K562 (cell line): Measurements from ENCODE around the gene DPH1. TPM values are rescaled to one million over a fixed set of nuclear protein-coding genes. Genes with fewer than 3 reads are reported as not detected.

Experiments used
- ARID3A ChIP-seq: IDR thresholded peaks from 2 replicates; pipeline ENCODE4 v1.6.1; 2012; ENCODE audit warnings: low read depth, low read length, improper control_type of control experiment, borderline replicate concordance
- CBX2 ChIP-seq: fragments of 200-600 bp; sonication (generic); IDR thresholded peaks from one replicate; pipeline ENCODE4 v1.6.1; 2012; ENCODE audit warnings: mild to moderate bottlenecking, low read length, inconsistent platforms; ENCODE audit not compliant: insufficient read depth, poor library complexity, severe bottlenecking
- CBX5 ChIP-seq: IDR thresholded peaks from 2 replicates; pipeline ENCODE4 v1.6.1; 2014; ENCODE audit warnings: low read depth, borderline replicate concordance
- E2F6 ChIP-seq, 2 experiments: IDR thresholded peaks; 2 replicates each; pipeline ENCODE4 v1.6.1; 2011; ENCODE audit warnings: borderline replicate concordance in 1 of 2, control low read depth in 1 of 2, low read depth in 1 of 2, low read length in 1 of 2, mild to moderate bottlenecking in 1 of 2, mixed read lengths in 1 of 2, moderate library complexity in 1 of 2; ENCODE audit not compliant: insufficient read depth in 1 of 2, insufficient read length in 1 of 2, poor library complexity in 1 of 2, severe bottlenecking in 1 of 2; ENCODE audit errors: extremely low read depth in 1 of 2
- HDAC1 ChIP-seq, 2 experiments: fragments of 450-650 bp; IDR thresholded peaks; 2 replicates each; pipeline ENCODE4 v1.6.1; 2016 to 2017; ENCODE audit warnings: inconsistent platforms in 1 of 2, mild to moderate bottlenecking in 1 of 2, moderate library complexity in 1 of 2
- HNRNPLL ChIP-seq: fragments of 200-400 bp; formaldehyde crosslinking; IDR thresholded peaks from 2 replicates; pipeline ENCODE4 v1.6.1; 2017; ENCODE audit warnings: low read length, low read depth, mild to moderate bottlenecking; ENCODE audit not compliant: poor library complexity, severe bottlenecking
- MYBL2 ChIP-seq, 2 experiments: fragments of 450-650 bp in 1 of 2; sonication (generic) in 1 of 2; formaldehyde crosslinking in 1 of 2; IDR thresholded peaks; 2 replicates each; pipeline versions ENCODE4 v1.6.1 to v1.8.1; 2017 to 2022; ENCODE audit warnings: borderline replicate concordance in 1 of 2, inconsistent platforms in 1 of 2, low read depth in 1 of 2, mild to moderate bottlenecking in 1 of 2, missing genetic modification reagents in 1 of 2, moderate library complexity in 1 of 2
- MYNN ChIP-seq, 2 experiments: sonication (generic); formaldehyde crosslinking in 1 of 2; IDR thresholded peaks; 2 replicates each; pipeline versions ENCODE4 v1.5.0 to v1.6.1; 2016 to 2020; ENCODE audit warnings: antibody characterized with exemption in 1 of 2, missing genetic modification reagents in 1 of 2
- NFIC ChIP-seq: fragments of 450-650 bp; IDR thresholded peaks from 2 replicates; pipeline ENCODE4 v1.6.1; 2017; ENCODE audit warnings: mild to moderate bottlenecking, inconsistent platforms
- NR4A1 ChIP-seq, 2 experiments: fragments of 250-450 bp in 1 of 2; fragments of 450-650 bp in 1 of 2; sonication (Bioruptor Pico) in 1 of 2; IDR thresholded peaks; 2 replicates each; pipeline versions ENCODE4 v1.4.0 to v1.6.1; 2016 to 2020; ENCODE audit warnings: mild to moderate bottlenecking in 2 of 2, missing compliant biosample characterization in 1 of 2, missing genetic modification characterization in 1 of 2, moderate library complexity in 1 of 2
- NRF1 ChIP-seq, 2 experiments: fragments of 450-650 bp; IDR thresholded peaks in 1 of 2; conservative IDR thresholded peaks in 1 of 2; 2 replicates each; pipeline ENCODE4 v1.6.1; 2014; ENCODE audit warnings: mild to moderate bottlenecking in 2 of 2
- NUFIP1 ChIP-seq: fragments of 450-650 bp; IDR thresholded peaks from 2 replicates; pipeline ENCODE4 v1.6.1; 2018; ENCODE audit not compliant: partially characterized antibody
- RBFOX2 ChIP-seq: fragments of 200-400 bp; formaldehyde crosslinking; IDR thresholded peaks from 2 replicates; pipeline ENCODE4 v1.6.1; 2017; ENCODE audit warnings: low read depth, mild to moderate bottlenecking, low read length, moderate library complexity
- STAG1 ChIP-seq: sonication (generic); formaldehyde crosslinking; IDR thresholded peaks from 2 replicates; pipeline ENCODE4 v1.5.0; 2020; ENCODE audit warnings: missing genetic modification reagents, borderline replicate concordance
- TEAD1 ChIP-seq, 2 experiments: fragments of 450-650 bp in 1 of 2; sonication (generic) in 1 of 2; formaldehyde crosslinking; IDR thresholded peaks; 2 replicates each; pipeline versions ENCODE4 v1.4.0 to v1.8.0; 2020 to 2022; ENCODE audit warnings: mild to moderate bottlenecking in 2 of 2, missing genetic modification reagents in 1 of 2
- YY1 ChIP-seq, 3 experiments: IDR thresholded peaks; 2 replicates each; pipeline ENCODE4 v1.6.1; 2011; ENCODE audit warnings: low read length in 2 of 3, mild to moderate bottlenecking in 2 of 3, moderate library complexity in 2 of 3, borderline replicate concordance in 1 of 3, control low read depth in 1 of 3, low read depth in 1 of 3; ENCODE audit not compliant: insufficient read depth in 3 of 3, insufficient replicate concordance in 2 of 3, control insufficient read depth in 1 of 3, insufficient read length in 1 of 3; ENCODE audit errors: extremely low read depth in 1 of 3
- ZNF124 ChIP-seq: sonication (generic); formaldehyde crosslinking; IDR thresholded peaks from 2 replicates; pipeline ENCODE4 v1.8.1; 2022; ENCODE audit warnings: missing genetic modification reagents
- ZNF41 ChIP-seq: fragments of 250-450 bp; sonication (Bioruptor Pico); conservative IDR thresholded peaks from 2 replicates; pipeline ENCODE4 v1.4.0; 2020; ENCODE audit warnings: mild to moderate bottlenecking
- ZNF584 ChIP-seq: fragments of 200-800 bp; sonication (Bioruptor generic); IDR thresholded peaks from 2 replicates; pipeline ENCODE4 v1.6.1; 2016; ENCODE audit warnings: low read depth, mild to moderate bottlenecking, missing genetic modification characterization, missing compliant biosample characterization
- ZNF707 ChIP-seq: fragments of 250-450 bp; sonication (Bioruptor Pico); conservative IDR thresholded peaks from 2 replicates; pipeline ENCODE4 v1.8.0; 2022; ENCODE audit warnings: inconsistent platforms, mild to moderate bottlenecking, moderate library complexity
- polyA plus RNA-seq, 8 experiments: library from polyadenylated mRNA; depleted of rRNA in 4 of 8; stranded (reverse) in 5 of 8; unstranded in 3 of 8; fragments of >200 nt; fragmentation: Nextera tagmentation in 2 of 8; fragmentation: Illumina TruSeq in 1 of 8; extraction: Ambion mirVana in 2 of 8; extraction: Trizol in 1 of 8; gene quantifications; 2 replicates each; pipeline versions ENCODE4 v1.2.1 to v1.2.3, GENCODE V29; 2011 to 2014; ENCODE audit warnings: inconsistent platforms in 1 of 8, missing spikeins in 1 of 8
- total RNA-seq, 7 experiments: library from RNA; depleted of rRNA in 6 of 7; stranded (reverse); fragments of >200 nt in 6 of 7; fragmentation: Illumina TruSeq in 2 of 7; extraction: Trizol in 2 of 7; gene quantifications; 2 replicates each; pipeline versions ENCODE4 v1.2.1 to v1.2.3, GENCODE V29; 2011 to 2021; ENCODE audit warnings: low replicate concordance in 1 of 7

DPH1 gene
- total and polyA plus RNA-seq, 9 of the 15 experiments (the other 6 are each of a cell fraction or from before 2014, with no cell fraction given) = 0.42 to 40.6 (median 20.2) TPM

- no peak for TF ChIP-seq ARID3A
- no peak for TF ChIP-seq NUFIP1
- TF ChIP-seq ZNF584 (CRISPR knock-in tag) = no peak
- no peak for TF ChIP-seq CBX2
- peak in 1 of 2 experiments; percentile 38 for TF ChIP-seq E2F6 (IDR thresholded peaks at IDR 0.05; ENCODE audit: borderline replicate concordance in 1 of 2, extremely low read depth in 1 of 2, insufficient read depth in 1 of 2, insufficient read length in 1 of 2, low read depth in 1 of 2, low read length in 1 of 2, poor library complexity in 1 of 2, severe bottlenecking in 1 of 2)
- no peak for TF ChIP-seq NFIC
- TF ChIP-seq YY1 (IDR thresholded peaks at IDR 0.05; ENCODE audit: borderline replicate concordance in 1 of 3, control insufficient read depth in 1 of 3, extremely low read depth in 1 of 3, insufficient read depth in 3 of 3, insufficient read length in 1 of 3, insufficient replicate concordance in 2 of 3, low read depth in 1 of 3, low read length in 2 of 3) = peak in 2 of 3 experiments; percentile 8 to 14
- TF ChIP-seq NR4A1 (CRISPR knock-in tag; IDR thresholded peaks at IDR 0.05) = no peak
- no peak for TF ChIP-seq NR4A1 (tag; IDR thresholded peaks at IDR 0.05)
- no peak for TF ChIP-seq CBX5
- no peak for TF ChIP-seq ZNF41 (CRISPR knock-in tag)
- no peak for TF ChIP-seq MYBL2 (IDR thresholded peaks at IDR 0.05; ENCODE audit: low read depth)
- no peak for TF ChIP-seq MYBL2 (CRISPR knock-in tag; IDR thresholded peaks at IDR 0.05; ENCODE audit: borderline replicate concordance)
- peak; percentile 37; the same call in 1 of the 2 replicates for TF ChIP-seq STAG1 (CRISPR knock-in tag)
- no peak for TF ChIP-seq HDAC1 (IDR thresholded peaks at IDR 0.05)
- peak; percentile 30 to 63 for TF ChIP-seq NRF1 (conservative IDR thresholded peaks at IDR 0.05 in 1 of 2, IDR thresholded peaks at IDR 0.05 in 1 of 2)
- no peak for TF ChIP-seq TEAD1 (CRISPR knock-in tag; IDR thresholded peaks at IDR 0.05)
- TF ChIP-seq ZNF124 (CRISPR knock-in tag) = no peak
- no peak for TF ChIP-seq ZNF707 (CRISPR knock-in tag)
- TF ChIP-seq HNRNPLL = no peak
- no peak for TF ChIP-seq RBFOX2
- no peak for TF ChIP-seq MYNN (IDR thresholded peaks at IDR 0.05)
- no peak for TF ChIP-seq MYNN (CRISPR knock-in tag; IDR thresholded peaks at IDR 0.05)
Measured at GRCh38 chr17:2053380-2054261, 23.7 kb downstream of the DPH1 start (continued).
